Measurements from ENCODE around the gene SERPINH1. TPM values are rescaled to one million over a fixed set of nuclear protein-coding genes. Genes with fewer than 3 reads are reported as not detected.

Gene SERPINH1
- total and polyA plus RNA-seq, 2 donors (not counting 3 experiments of a cell fraction or from before 2014, with no cell fraction given) = 409 to 816 TPM

- intact Hi-C loops (cut with micrococcal nuclease) (no loop called here), dilution Hi-C loops (cut with MboI; ENCODE audit: extremely low pct_ligation_motif_present, low sequenced_read_pairs) (no loop called here)
- ChIA-PET POLR2A (interaction anchor here (1.6 to 2.1 kb wide), 3 partner anchors 12 to 30 kb away, joined by 6 to 23 read pairs (median 7); no protein-coding TSS in a partner anchor), CTCF (interaction anchor here (0.6 to 2.7 kb wide), 6 partner anchors 8 to 250 kb away, joined by 4 to 43 read pairs (median 11); no protein-coding TSS in a partner anchor)
- no peak overlapping the region for H3K27ac ChIP-seq (ENCODE audit: insufficient read depth, low read depth, low read length)
- H3K9ac ChIP-seq (replicated peaks; ENCODE audit: extremely low read depth, insufficient read depth, low read length) = no peak overlapping the region
- no peaks in the 10 kb centered on the region for H3K36me3 ChIP-seq (ENCODE audit: control insufficient read depth in 2 of 2, extremely low read depth in 1 of 2, insufficient read depth in 2 of 2, low read length in 2 of 2)
- no TSS peak for BruUV-seq (replicated peaks)
- H3K79me2 ChIP-seq (ENCODE audit: control insufficient read depth, insufficient read depth, low read length) = no peaks in the 10 kb centered on the region
- no peak for TF ChIP-seq JUN (IDR thresholded peaks at IDR 0.05; ENCODE audit: borderline replicate concordance, insufficient read depth, insufficient read length, low read depth)
- TF ChIP-seq EZH2 (IDR thresholded peaks at IDR 0.05; ENCODE audit: borderline replicate concordance, low read depth, low read length, severe bottlenecking) = no peak
- TF ChIP-seq GATA2 (IDR thresholded peaks at IDR 0.05; ENCODE audit: insufficient read depth, insufficient read length, low read depth, low read length) = no peak
- TF ChIP-seq CTCF (IDR thresholded peaks at IDR 0.05; ENCODE audit: extremely low read depth in 1 of 2, insufficient read depth in 1 of 2, low read depth in 1 of 2, low read length in 2 of 2) = no peak
- H3K4me1 ChIP-seq (ENCODE audit: control insufficient read depth, extremely low read depth, insufficient read depth, low read length) = peaks cover 17% of the 10 kb centered on the region
- FAIRE-seq (no peak), DNase-seq (ENCODE audit: low read depth, low spot score) (no peak)
- no peak overlapping the region for H2AFZ ChIP-seq (ENCODE audit: low read depth, low read length)
- H3K9me3 ChIP-seq (replicated peaks; ENCODE audit: control insufficient read depth, insufficient read depth, low read length) = no peaks in the 10 kb centered on the region
- no peaks in the 10 kb centered on the region for H3K9me1 ChIP-seq (replicated peaks; ENCODE audit: control insufficient read depth, extremely low read depth, insufficient read depth, low read length)
- H4K20me1 ChIP-seq (replicated peaks; ENCODE audit: control insufficient read depth, extremely low read depth, insufficient read depth, low read length) = no peaks in the 10 kb centered on the region
- no peak overlapping the region for H3K4me2 ChIP-seq (ENCODE audit: insufficient read depth, low read length)
- H3K27me3 ChIP-seq (ENCODE audit: control insufficient read depth in 2 of 2, insufficient read depth in 2 of 2, low read length in 2 of 2) = no peaks in the 10 kb centered on the region
- H3K4me3 ChIP-seq (replicated peaks in 1 of 3; ENCODE audit: insufficient read depth in 1 of 3, low read depth in 1 of 3, low read length in 3 of 3) = no peak overlapping the region
Observed at GRCh38 chr11:75553182-75553581, 8.9 kb upstream of the SERPINH1 start.

GRCh38 chr11:75553889-75554257, 8.2 kb upstream of the SERPINH1 start:
- Histone ChIP-seq H3K27me3 (ENCODE audit: control insufficient read depth in 2 of 2, insufficient read depth in 2 of 2, low read length in 2 of 2) (no peaks in the 10 kb centered on the region), H3K27ac (ENCODE audit: insufficient read depth, low read depth, low read length) (no peak overlapping the region), H4K20me1 (replicated peaks; ENCODE audit: control insufficient read depth, extremely low read depth, insufficient read depth, low read length) (no peaks in the 10 kb centered on the region), H3K9ac (replicated peaks; ENCODE audit: extremely low read depth, insufficient read depth, low read length) (no peak overlapping the region), H3K9me1 (replicated peaks; ENCODE audit: control insufficient read depth, extremely low read depth, insufficient read depth, low read length) (no peaks in the 10 kb centered on the region), H3K79me2 (ENCODE audit: control insufficient read depth, insufficient read depth, low read length) (no peaks in the 10 kb centered on the region), H3K4me2 (ENCODE audit: insufficient read depth, low read length) (no peak overlapping the region), H3K36me3 (ENCODE audit: control insufficient read depth in 2 of 2, extremely low read depth in 1 of 2, insufficient read depth in 2 of 2, low read length in 2 of 2) (no peaks in the 10 kb centered on the region), H3K9me3 (replicated peaks; ENCODE audit: control insufficient read depth, insufficient read depth, low read length) (no peaks in the 10 kb centered on the region), H3K4me3 (replicated peaks in 1 of 3; ENCODE audit: insufficient read depth in 1 of 3, low read depth in 1 of 3, low read length in 3 of 3) (no peak overlapping the region), H3K4me1 (ENCODE audit: control insufficient read depth, extremely low read depth, insufficient read depth, low read length) (peaks cover 24% of the 10 kb centered on the region), H2AFZ (ENCODE audit: low read depth, low read length) (no peak overlapping the region)
- intact Hi-C loops (cut with micrococcal nuclease) (loop anchor here (1.0 kb wide), 2 partner anchors 8 to 29 kb away; partner anchors contain the start of gene SERPINH1), dilution Hi-C loops (cut with MboI; ENCODE audit: extremely low pct_ligation_motif_present, low sequenced_read_pairs) (no loop called here)
- no peak for DNase-seq (ENCODE audit: low read depth, low spot score)
- ChIA-PET CTCF (interaction anchor here (0.7 to 2.7 kb wide), 10 partner anchors 9 to 250 kb away, joined by 3 to 43 read pairs (median 6); partner anchors contain the start of gene SERPINH1), POLR2A (interaction anchor here (0.7 to 2.1 kb wide), 7 partner anchors 8 to 262 kb away, joined by 3 to 23 read pairs (median 6); partner anchors contain the start of gene SERPINH1)
- TF ChIP-seq JUN (IDR thresholded peaks at IDR 0.05; ENCODE audit: borderline replicate concordance, insufficient read depth, insufficient read length, low read depth) (no peak), MYC (IDR thresholded peaks at IDR 0.05; ENCODE audit: low read depth, low read length) (no peak), MAX (IDR thresholded peaks at IDR 0.05; ENCODE audit: insufficient read depth, insufficient read length) (no peak), POLR2AphosphoS5 (IDR thresholded peaks at IDR 0.05; ENCODE audit: insufficient read depth, low read depth, low read length) (no peak), POLR2A (IDR thresholded peaks at IDR 0.05; ENCODE audit: low read depth, low read length) (no peak), FOS (IDR thresholded peaks at IDR 0.05; ENCODE audit: borderline replicate concordance, insufficient read depth, low read length) (no peak), CTCF (IDR thresholded peaks at IDR 0.05; ENCODE audit: extremely low read depth in 1 of 2, insufficient read depth in 1 of 2, low read depth in 1 of 2, low read length in 2 of 2) (no peak), GATA2 (IDR thresholded peaks at IDR 0.05; ENCODE audit: insufficient read depth, insufficient read length, low read depth, low read length) (no peak), EZH2 (IDR thresholded peaks at IDR 0.05; ENCODE audit: borderline replicate concordance, low read depth, low read length, severe bottlenecking) (no peak)
- TSS peak; percentile 82 for BruUV-seq (replicated peaks)
- peak; percentile 26 for FAIRE-seq
